HEK293T (cell line): ENCODE data around the gene SRBD1.

ENCODE experiments used
- ARNT ChIP-seq: fragments of 450-650 bp; IDR thresholded peaks from 2 replicates; pipeline ENCODE4 v1.6.1; 2017; ENCODE audit warnings: mild to moderate bottlenecking
- CTBP1 ChIP-seq: fragments of 450-650 bp; IDR thresholded peaks from 2 replicates; pipeline ENCODE4 v1.6.1; 2016; ENCODE audit warnings: borderline replicate concordance
- ELF4 ChIP-seq: fragments of 450-650 bp; IDR thresholded peaks from 2 replicates; pipeline ENCODE4 v1.6.1; 2017; ENCODE audit warnings: antibody characterized with exemption
- HDGF ChIP-seq: fragments of 450-650 bp; IDR thresholded peaks from 2 replicates; pipeline ENCODE4 v1.6.1; 2017; ENCODE audit warnings: antibody characterized with exemption, borderline replicate concordance
- SP1 ChIP-seq: fragments of 450-650 bp; IDR thresholded peaks from 2 replicates; pipeline ENCODE4 v1.6.1; 2017
- SUZ12 ChIP-seq: fragments of 450-650 bp; IDR thresholded peaks from 2 replicates; pipeline ENCODE4 v1.6.1; 2016; ENCODE audit warnings: mild to moderate bottlenecking
- TF ChIP-seq, protein P1 (sequence below): fragments of 450-650 bp; IDR thresholded peaks from 2 replicates; pipeline ENCODE4 v1.6.1; 2016

DNA sequence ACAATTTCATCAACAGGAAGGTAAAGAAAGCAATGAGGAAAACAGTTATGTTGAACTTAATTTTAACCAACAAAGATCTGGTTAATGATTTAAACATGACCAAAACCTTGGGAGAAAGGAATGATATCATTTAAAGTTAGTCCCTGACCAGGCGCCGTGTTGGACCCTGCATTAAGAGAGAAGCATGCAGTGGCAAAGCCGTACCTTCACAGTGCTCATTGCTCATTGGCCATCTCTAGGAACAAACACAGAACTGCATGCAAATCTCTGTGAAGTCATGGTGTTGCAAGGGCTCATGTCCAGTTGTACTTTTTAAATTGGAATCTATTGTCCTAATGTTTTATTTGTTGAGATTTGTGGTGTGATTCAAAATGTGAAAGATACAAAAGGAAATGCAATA lies 12.0 kb upstream of the SRBD1 start:
- TF ChIP-seq SUZ12 (no peak), CTBP1 (no peak), ARNT (no peak), ELF4 (no peak), HDGF (no peak), SP1 (no peak)
- TF ChIP-seq, protein P1, sequence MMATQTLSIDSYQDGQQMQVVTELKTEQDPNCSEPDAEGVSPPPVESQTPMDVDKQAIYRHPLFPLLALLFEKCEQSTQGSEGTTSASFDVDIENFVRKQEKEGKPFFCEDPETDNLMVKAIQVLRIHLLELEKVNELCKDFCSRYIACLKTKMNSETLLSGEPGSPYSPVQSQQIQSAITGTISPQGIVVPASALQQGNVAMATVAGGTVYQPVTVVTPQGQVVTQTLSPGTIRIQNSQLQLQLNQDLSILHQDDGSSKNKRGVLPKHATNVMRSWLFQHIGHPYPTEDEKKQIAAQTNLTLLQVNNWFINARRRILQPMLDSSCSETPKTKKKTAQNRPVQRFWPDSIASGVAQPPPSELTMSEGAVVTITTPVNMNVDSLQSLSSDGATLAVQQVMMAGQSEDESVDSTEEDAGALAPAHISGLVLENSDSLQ = no peak
